Midbrain (tissue), 1 donor: Measurements from ENCODE around the gene ACTBL2.

Source experiments
- DNase-seq: peaks from one replicate; lab custom pipeline; 2025; lab: John Stamatoyannopoulos, UW

The ACTBL2 gene

DNA sequence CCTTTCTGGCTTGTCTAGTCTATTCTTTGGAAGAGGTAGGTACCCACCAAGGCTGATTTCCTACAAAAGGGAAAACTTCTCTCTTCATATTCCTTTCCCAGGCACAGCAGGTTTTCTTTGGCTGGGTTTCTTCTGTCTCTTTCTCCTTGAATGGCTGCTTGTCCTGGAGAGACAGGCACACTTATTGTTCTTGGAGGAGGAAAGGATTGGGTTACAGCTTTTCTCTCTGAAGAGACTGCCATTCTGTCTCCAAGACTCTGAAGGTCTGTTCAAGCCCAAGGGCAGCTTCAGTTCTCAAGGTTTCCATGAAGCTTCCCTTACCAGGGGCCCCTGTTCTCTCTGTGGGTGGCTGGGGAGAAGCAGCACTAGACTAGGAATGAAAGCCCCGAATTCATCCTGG, 33.9 kb downstream of the ACTBL2 start:
- no peak for DNase-seq

DNA sequence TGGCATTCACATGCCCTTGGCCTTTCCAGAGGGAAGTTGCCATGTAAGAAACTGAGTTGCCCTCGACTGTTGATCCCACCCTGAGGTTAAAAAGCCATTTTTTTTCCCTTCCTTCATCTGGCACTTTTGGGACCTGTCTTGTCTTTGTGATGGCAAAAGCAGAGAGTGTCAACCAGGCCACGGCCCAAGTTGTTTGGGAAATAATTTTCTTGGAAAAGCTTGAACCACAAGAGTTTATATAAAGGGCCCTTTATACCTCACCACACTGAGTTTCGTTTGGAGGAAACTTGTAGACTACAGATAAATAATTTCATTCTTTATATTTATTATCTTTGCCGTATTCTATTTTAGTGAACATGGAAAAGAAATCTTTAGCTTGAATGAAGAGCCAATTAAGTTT, 34.3 kb downstream of the ACTBL2 start:
- DNase-seq: no peak

DNA sequence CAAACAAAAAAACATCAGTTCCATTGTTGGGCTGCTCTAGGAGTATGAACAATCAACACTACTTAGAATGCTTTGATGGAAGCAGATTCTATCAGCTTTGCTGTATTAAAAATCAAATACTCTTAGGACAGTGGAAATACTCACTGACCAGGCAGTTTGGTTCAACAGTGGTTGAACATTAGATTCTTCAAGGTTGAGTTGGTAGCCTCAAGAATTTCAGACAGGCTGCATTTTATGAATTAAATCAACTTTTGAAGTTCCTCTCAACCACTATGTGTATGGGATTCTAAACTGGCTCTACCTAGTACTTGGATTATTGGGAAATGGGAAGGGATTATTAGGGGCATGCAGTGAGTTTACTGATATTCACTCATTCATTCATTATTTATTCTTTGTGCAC, 35.0 kb downstream of the ACTBL2 start:
- DNase-seq: no peak

DNA sequence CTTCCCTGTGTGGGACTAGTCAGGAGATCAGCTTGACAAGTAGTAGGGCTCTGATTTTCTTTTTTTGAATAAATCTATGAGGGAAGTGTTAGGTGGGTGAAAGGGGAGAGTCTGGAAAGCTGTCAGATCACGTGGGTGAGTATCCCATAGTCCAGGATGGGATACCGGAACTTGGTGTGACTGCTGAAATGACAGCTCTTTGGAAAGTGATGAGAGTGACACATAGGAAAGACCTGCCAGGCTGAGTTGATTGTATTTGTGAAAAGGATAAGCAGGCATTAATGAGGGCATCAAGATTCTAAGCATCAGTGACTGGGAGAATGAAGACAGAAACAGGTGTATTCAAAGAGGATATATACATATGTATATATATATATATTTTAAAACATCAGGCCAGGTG, 35.6 kb downstream of the ACTBL2 start:
- DNase-seq: no peak

DNA sequence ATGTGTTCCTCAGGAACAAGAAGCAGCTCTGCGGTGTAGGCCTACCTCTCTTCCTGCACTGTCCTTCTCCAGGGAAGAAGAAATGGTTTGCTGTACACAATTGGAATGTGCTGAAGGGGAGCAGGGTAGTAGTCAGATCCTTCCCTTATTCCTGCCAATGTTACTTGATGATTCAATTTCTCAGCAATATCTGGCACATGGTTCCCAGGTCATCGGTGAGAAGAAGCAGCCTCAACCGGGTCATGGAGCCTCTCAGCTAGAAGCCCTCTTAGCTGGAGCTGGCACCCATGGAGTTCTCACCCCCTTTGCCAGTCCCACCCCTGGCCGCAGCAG, 36.9 kb downstream of the ACTBL2 start:
- DNase-seq: no peak

DNA sequence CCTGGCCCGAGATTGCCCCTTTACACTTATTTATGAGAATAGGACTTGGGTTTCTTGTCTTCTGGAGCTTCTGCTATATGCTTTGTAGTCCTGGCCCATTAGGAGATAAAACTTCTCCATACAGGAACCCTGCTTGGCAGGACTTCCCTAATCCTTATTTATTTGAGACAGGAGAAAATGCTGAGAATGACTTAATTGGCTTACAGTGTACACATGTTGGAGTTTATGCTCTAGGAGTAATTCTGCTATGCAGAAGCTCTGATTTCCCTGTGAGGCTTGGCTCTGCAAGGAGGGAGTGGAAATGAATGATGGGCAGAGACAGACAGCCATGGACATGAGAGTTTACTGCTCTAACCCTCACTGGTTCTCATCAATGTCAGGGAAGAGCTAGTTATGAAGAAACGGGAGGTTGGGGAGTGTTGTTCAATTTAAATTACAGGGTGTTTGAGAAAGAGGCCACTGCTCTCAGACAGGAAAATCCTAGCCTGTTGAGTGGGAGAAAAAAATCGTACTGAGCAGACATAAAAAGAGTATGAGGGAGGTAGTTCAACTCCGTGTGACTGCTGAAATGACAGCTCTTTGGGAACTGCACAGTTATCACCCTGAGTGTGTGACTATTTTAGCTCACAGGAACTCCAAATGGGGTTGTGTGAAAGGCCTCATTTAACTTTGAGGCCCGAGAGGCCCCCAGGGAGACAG, 37.5 kb downstream of the ACTBL2 start:
- DNase-seq: no peak

DNA sequence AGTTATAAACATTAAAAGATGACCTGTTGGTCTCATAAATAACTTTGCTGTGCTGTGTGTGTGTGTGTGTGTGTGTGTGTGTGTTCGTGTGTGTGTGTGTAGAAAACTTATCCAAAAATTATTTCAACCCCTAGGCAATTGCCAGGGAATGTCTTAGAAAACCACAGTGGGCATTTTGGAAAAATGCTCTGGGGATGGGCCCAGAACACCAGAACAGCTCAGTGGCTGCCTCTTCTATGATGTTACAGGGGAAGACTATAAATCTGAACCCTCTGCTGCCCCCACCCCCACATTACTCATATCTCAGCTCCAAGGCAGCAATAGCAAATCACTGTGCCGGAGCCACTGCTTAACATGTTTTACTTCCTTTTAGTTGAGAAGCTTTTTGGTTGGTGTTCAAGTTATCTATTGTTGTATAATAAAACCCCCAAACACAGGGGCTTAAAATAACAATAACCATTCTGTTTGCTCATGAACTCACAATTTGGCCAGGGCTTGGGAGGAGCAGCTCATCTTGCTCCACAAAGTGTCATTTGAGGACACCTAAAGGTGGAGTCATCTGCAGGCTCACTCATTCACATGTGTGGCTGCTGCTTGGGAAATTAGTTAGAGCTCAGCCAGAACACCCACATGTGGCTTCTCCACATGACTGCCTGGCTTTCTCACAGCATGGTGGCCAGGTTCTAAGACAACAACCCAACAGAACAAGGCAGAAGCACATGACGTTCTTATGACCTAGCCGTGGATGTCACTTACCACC, 40.4 kb downstream of the ACTBL2 start:
- no peak for DNase-seq

DNA sequence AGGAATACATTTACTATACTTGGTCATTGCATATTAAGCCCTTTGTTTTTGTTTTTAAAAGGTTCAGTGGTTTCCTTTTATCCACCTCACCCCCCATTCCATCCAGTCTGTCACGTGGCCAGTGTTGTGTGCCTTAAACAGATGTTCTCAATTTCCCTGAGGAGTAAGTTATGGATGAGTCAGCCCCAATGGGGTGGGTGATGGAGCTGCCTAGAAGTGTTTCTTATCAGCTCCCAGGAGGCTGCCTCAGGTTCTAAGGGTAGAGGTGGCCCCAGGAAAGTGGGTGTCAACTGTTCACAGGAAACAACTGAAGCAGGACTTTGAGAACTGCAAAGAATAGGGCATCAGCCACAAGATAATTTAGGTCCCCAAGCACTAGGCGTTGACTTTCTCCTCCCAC, 41.1 kb downstream of the ACTBL2 start:
- no peak for DNase-seq

DNA sequence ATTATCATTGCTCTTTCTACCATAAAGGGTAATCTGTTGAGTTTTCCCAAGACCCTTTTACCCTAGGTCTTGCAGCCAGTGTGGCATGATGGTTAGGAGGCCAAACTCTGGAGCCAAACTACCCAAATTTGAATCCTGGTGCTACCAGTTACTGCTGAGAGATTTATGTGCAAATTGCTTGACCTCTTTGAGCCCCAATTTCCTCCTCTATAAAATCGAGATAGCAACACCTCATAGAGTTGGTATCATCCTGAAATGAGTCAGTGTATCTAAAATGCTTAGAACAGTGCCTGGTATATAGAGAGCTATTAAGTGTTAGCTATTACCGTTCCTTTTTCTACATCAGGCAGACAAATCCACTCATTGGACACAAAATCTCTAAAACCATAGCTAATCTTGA, 43.0 kb downstream of the ACTBL2 start:
- DNase-seq: no peak

DNA sequence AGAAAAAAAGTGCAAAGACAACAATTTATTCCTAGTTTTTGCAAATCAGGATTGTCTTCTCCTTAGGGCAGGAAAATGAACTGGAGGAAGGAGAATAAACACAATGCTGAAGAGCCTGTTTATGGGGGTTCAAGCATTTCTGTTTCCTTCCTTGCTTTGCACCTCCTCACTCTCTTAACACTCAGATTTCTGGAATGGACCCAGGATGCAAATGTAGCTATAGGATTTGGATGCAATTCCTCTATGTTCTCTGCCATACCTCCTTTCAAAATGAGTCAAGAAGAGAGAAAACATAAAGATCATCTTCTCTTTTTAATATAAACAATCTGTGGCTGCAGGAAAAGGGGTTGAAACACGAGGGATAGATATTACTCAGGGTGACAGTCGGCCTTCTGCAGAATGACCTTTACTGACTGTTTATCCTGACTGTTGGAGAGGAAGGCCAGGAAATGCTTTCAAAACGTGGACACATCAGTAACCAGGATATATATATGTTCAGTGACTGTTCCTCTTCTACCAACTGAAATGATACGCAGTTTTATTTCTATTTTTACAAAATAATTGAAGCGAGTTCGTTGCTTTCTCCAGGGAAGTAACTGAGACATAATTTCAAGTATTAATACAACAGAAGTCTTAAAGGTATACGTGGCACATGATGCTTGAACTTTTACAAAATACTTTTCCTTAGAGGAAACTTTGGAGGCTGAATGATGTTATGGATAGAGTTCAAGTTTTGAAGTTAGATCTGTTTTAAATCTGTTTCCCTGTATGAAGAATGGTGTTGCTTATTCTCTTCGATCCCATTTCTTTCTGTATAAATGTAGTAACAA, 44.4 kb downstream of the ACTBL2 start:
- no peak for DNase-seq

DNA sequence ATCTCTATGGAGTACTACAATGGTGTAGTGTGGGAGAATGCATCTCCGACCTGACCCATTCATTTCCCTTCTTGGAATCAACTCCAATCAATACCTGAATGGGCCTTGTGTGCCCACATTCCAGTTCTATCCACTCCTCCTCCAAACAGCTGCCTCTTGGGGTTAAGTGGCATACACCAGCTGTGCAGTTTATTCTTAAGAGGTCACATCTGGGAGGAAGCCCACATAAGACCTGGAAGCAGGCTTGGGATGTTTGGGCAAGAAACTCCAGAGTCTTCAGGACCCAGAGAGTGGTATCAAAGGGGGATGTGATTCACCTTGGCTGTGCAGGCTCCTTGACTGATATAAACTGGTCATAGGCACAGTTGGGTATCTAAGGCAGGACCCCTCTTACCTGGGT, 46.0 kb downstream of the ACTBL2 start:
- DNase-seq: no peak

DNA sequence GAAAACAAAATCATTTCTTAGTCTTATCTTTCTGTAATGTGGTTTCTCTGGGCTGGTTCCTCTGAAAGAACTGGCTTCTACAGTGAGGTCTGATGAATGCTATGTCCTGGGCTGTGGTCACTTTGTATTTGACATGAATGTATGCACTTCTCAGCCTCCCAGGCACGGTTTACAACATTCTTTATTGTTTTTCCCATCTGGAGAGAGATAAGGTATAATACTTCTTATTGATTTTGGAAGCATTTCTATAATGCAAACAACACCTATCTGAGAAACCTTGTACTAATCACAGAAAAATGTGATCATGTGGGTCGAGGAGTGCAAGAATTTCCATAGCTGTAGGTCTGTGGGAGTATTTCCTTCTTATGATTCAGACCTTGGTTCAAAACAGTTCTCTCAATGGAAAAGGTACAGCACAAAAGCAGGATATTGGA, 46.9 kb downstream of the ACTBL2 start:
- no peak for DNase-seq

DNA sequence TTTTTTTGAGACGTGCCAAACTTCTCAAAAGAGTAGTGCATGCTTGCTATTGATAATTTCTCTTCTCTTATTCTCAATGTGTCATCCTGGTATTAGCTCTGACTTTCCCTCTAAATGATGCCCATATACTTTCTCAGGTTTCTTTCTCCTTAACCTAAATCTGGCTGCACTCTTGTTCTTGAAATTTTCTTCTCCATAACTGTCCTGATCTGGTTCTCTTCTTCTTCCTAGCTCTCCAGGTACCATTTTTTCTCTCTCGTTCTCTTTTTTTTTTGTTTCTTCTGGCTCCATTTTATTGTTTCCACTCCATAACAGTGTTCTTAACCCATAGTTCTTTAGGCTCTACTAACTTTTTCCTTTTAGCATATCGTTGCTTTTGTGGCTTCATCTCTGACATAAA, 47.9 kb downstream of the ACTBL2 start:
- DNase-seq: no peak

DNA sequence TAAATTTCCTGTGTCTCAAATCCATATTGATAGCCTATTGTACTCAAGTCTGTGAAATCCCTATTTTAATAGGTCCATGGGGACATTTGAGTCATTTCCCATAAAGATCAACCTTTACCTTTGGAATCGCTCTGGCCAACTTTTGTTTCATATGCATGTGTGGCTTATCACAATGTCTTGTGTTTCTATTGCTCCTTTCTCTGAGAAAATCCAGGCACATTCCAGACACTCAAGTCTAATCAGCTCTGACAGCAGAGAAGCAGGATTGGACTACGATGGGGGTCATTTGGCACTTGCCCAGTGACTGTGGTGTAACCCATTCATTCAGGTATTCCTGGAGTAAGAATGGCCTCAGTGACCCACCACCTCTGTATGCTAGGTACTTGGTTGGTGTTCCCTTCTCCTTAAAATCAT, 48.4 kb downstream of the ACTBL2 start:
- DNase-seq: no peak

DNA sequence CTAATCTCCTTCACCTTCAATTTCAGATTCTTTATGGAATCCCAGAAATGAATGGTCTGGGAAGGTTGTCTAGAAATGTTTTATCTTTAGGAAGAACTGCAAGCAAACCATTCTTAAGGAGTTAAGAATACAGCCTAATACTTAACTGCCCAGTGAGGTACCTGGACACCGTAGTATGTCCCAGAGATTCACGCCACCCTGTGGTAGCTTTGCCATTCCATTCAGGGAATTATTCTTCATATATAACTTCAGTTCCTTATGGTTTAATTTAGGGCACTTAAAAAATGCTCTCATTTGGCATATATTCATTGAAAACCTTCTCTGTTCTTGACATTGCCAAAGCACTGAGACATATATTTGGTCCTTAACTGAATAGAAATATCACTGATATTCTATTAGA, 49.7 kb downstream of the ACTBL2 start:
- no peak for DNase-seq

DNA sequence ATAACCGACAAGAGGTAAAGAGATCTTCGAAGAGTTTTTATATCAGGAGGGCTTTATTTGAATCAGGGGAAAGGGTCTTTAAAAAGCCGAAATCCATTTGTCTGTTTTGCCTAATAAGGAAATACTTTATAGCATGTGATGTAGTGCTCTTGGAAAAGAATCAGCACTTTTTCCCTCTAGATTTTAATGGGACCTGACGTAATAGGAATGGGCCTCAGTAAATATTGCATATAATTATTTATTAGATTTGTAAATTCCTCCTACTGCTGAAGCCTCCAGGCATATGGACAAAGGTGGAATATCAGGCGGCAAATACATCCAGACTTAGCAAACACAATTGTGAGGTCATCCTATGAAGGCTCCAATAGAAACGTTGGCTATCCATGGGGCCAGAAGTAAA, 50.9 kb downstream of the ACTBL2 start:
- DNase-seq: no peak
